A549 (cell line): ENCODE measurements around the gene BGN. TPM values are rescaled to one million over a fixed set of nuclear protein-coding genes. Genes with fewer than 3 reads are reported as not detected.

Experiments used
- ATAC-seq, 2 experiments: fragments of 200-7000 bp in 1 of 2; fragments of >200 bp in 1 of 2; cut with Nextera tagmentation in 1 of 2; cut with Tn5 transposase in 1 of 2; 3 replicates each; pipeline versions ENCODE4 v1.8.0 to v1.9.1; 2018 to 2020; ENCODE audit warnings: mild to moderate bottlenecking in 1 of 2, moderate library complexity in 1 of 2
- CTCF ChIA-PET: fragments of 300-600 bp; sonication (Branson Sonifier 250); formaldehyde crosslinking; extraction: SDS; loops from one replicate; lab custom pipeline; 2021; ENCODE audit warnings: antibody characterized with exemption, inconsistent platforms; lab: Yijun Ruan, JAX
- POLR2A ChIA-PET: fragments of 350-600 bp; formaldehyde crosslinking; extraction: SDS; loops from one replicate; lab custom pipeline; 2021; ENCODE audit warnings: antibody characterized with exemption, inconsistent platforms; lab: Yijun Ruan, JAX
- DNase-seq, 2 experiments: peaks; one replicate each; pipeline versions ENCODE4 v3.0.0 to v3.0.0-alpha.2; 2011 to 2016; ENCODE audit warnings: low read depth in 1 of 2, low spot score in 1 of 2
- FAIRE-seq: peaks from 2 replicates; lab custom pipeline; 2011; peaks lifted over from hg19 to GRCh38; lab: Jason Lieb, UNC
- H3K27ac ChIP-seq, 2 experiments: fragments of >200 bp; sonication (Bioruptor Twin); formaldehyde crosslinking; 3 replicates each; pipeline ENCODE4 v1.5.1; 2016 to 2017
- H3K4me1 ChIP-seq: fragments of >200 bp; sonication (Bioruptor Twin); formaldehyde crosslinking; 3 replicates; pipeline ENCODE4 v1.6.1; 2016
- H3K4me2 ChIP-seq: fragments of >200 bp; sonication (Bioruptor Twin); formaldehyde crosslinking; 3 replicates; pipeline ENCODE4 v1.6.1; 2016
- H3K4me3 ChIP-seq: fragments of >200 bp; sonication (Bioruptor Twin); formaldehyde crosslinking; 3 replicates; pipeline ENCODE4 v1.5.1; 2016
- H3K9me3 ChIP-seq: fragments of >200 bp; sonication (Bioruptor Twin); formaldehyde crosslinking; 3 replicates; pipeline ENCODE4 v1.6.1; 2016
- FOXS1 ChIP-seq: fragments of 250-450 bp; sonication (Bioruptor Pico); IDR thresholded peaks from 2 replicates; pipeline ENCODE4 v1.5.0; 2020; ENCODE audit warnings: mild to moderate bottlenecking, moderate library complexity
- HEYL ChIP-seq: fragments of 250-450 bp; sonication (Bioruptor Pico); IDR thresholded peaks from 2 replicates; pipeline ENCODE4 v1.8.0; 2021; ENCODE audit warnings: mild to moderate bottlenecking, moderate library complexity
- HOXB13 ChIP-seq: fragments of 250-450 bp; sonication (Bioruptor Pico); IDR thresholded peaks from 2 replicates; pipeline ENCODE4 v1.5.0; 2020; ENCODE audit warnings: low read depth, mild to moderate bottlenecking, moderate library complexity
- JUN ChIP-seq, 2 experiments: fragments of >200 bp; sonication (Bioruptor Twin); formaldehyde crosslinking; IDR thresholded peaks; 2 replicates in 1 of 2; 3 replicates in 1 of 2; pipeline ENCODE4 v1.6.1; 2016 to 2017
- MAFK ChIP-seq: fragments of 450-650 bp; IDR thresholded peaks from 2 replicates; pipeline ENCODE4 v1.6.1; 2014; ENCODE audit not compliant: partially characterized antibody
- MAZ ChIP-seq: fragments of 150-350 bp; IDR thresholded peaks from 2 replicates; pipeline ENCODE4 v1.6.1; 2014; ENCODE audit warnings: antibody characterized with exemption, low read depth, low read length, borderline replicate concordance
- MYC ChIP-seq: IDR thresholded peaks from 2 replicates; pipeline ENCODE4 v1.6.1; 2012; ENCODE audit warnings: mild to moderate bottlenecking, inconsistent platforms, low read length, improper control_type of control experiment, borderline replicate concordance
- NFE2L2 ChIP-seq: fragments of 150-350 bp; conservative IDR thresholded peaks from 2 replicates; pipeline ENCODE4 v1.6.1; 2014; ENCODE audit warnings: low read length
- NR3C1 ChIP-seq: fragments of >200 bp; sonication (Bioruptor Twin); formaldehyde crosslinking; IDR thresholded peaks from 3 replicates; pipeline ENCODE4 v1.6.1; 2017
- PHF8 ChIP-seq: fragments of 200-600 bp; sonication (generic); IDR thresholded peaks from 2 replicates; pipeline ENCODE4 v1.6.1; 2016; ENCODE audit warnings: low read depth, mild to moderate bottlenecking, antibody characterized with exemption, moderate library complexity, borderline replicate concordance
- REST ChIP-seq: fragments of 200-600 bp; sonication (generic); IDR thresholded peaks from 2 replicates; pipeline ENCODE4 v1.6.1; 2016; ENCODE audit warnings: antibody characterized with exemption, mild to moderate bottlenecking, moderate library complexity
- RFX5 ChIP-seq: fragments of 450-650 bp; IDR thresholded peaks from 2 replicates; pipeline ENCODE4 v1.7.1; 2014; ENCODE audit warnings: antibody characterized with exemption, mild to moderate bottlenecking, moderate library complexity
- SREBF2 ChIP-seq: fragments of 450-650 bp; IDR thresholded peaks from 2 replicates; pipeline ENCODE4 v1.6.1; 2014; ENCODE audit warnings: mild to moderate bottlenecking, moderate library complexity
- ZC3H11A ChIP-seq: fragments of 450-650 bp; IDR thresholded peaks from 2 replicates; pipeline ENCODE4 v1.6.1; 2014; ENCODE audit warnings: antibody characterized with exemption, mild to moderate bottlenecking
- ZFP36 ChIP-seq: fragments of 450-650 bp; IDR thresholded peaks from 2 replicates; pipeline ENCODE4 v1.6.1; 2014; ENCODE audit warnings: borderline replicate concordance; ENCODE audit not compliant: partially characterized antibody
- ZSCAN20 ChIP-seq: fragments of 250-450 bp; sonication (Bioruptor Pico); IDR thresholded peaks from 2 replicates; pipeline ENCODE4 v1.8.0; 2022; ENCODE audit warnings: mild to moderate bottlenecking, moderate library complexity
- WGBS: methylation state at CpG from one replicate; pipeline ENCODE4 v1.1.6; 2017; ENCODE audit errors: missing lambda C conversion rate; 5-methylcytosine and 5-hydroxymethylcytosine counted together
- polyA plus RNA-seq, 4 experiments: library from polyadenylated mRNA; depleted of rRNA in 3 of 4; stranded (reverse); fragments of >200 nt; fragmentation: RNase III in 1 of 4; extraction: RNeasy Plus Mini Kit Qiagen cat#74134 plus additional on column Dnase treatment in 1 of 4; gene quantifications; 2 replicates in 3 of 4; 3 replicates in 1 of 4; pipeline ENCODE4 v1.2.3, GENCODE V29; 2011 to 2017
- TF ChIP-seq, protein P1 (sequence below): IDR thresholded peaks from 2 replicates; pipeline ENCODE4 v1.6.1; 2012
- TF ChIP-seq, protein P2 (sequence below): fragments of 250-450 bp; sonication (Bioruptor Pico); IDR thresholded peaks from 2 replicates; pipeline ENCODE4 v1.5.0; 2021; ENCODE audit warnings: mild to moderate bottlenecking, moderate library complexity, borderline replicate concordance

BGN gene
- polyA plus RNA-seq, 2 of the 4 experiments (the other 2 are of a cell fraction), result 0.04 TPM; not detected in 1

GRCh38 chrX:153525451-153525850 is 30.7 kb downstream of the BGN start:
- ChIA-PET CTCF (interaction anchor here (1.0 to 5.7 kb wide), 3 partner anchors 14 to 65 kb away, joined by 3 to 42 read pairs (median 11); no protein-coding TSS in a partner anchor), POLR2A (no interaction called here)
- no peak for DNase-seq
- Histone ChIP-seq H3K9me3 (no peaks in the 10 kb centered on the region), H3K27ac (no peak overlapping the region), H3K4me1 (peaks cover 8% of the 10 kb centered on the region), H3K4me3 (no peak overlapping the region), H3K4me2 (no peak overlapping the region)
- no peak for ATAC-seq
- FAIRE-seq, result no peak
- TF ChIP-seq SREBF2 (no peak), MYC (no peak), REST (no peak), NR3C1 (no peak), HEYL (no peak)
- TF ChIP-seq, protein P1, sequence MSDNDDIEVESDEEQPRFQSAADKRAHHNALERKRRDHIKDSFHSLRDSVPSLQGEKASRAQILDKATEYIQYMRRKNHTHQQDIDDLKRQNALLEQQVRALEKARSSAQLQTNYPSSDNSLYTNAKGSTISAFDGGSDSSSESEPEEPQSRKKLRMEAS, result no peak
- 47% methylated on average over 3 of the region's 6 CpGs for WGBS

- no peak for ATAC-seq
- CTCF ChIA-PET, result interaction anchor here (0.7 to 5.7 kb wide), 5 partner anchors 10 to 66 kb away, joined by 3 to 42 read pairs (median 3); no protein-coding TSS in a partner anchor
- Histone ChIP-seq H3K4me2 (no peak overlapping the region), H3K9me3 (no peaks in the 10 kb centered on the region), H3K4me3 (no peak overlapping the region), H3K27ac (no peak overlapping the region), H3K4me1 (peaks cover 2% of the 10 kb centered on the region; the same call in 1 of the 3 replicates)
- FAIRE-seq, result no peak
- TF ChIP-seq NFE2L2 (no peak), ZFP36 (no peak)
- TF ChIP-seq, all 56 proteins: peak for 0
- DNase-seq, result no peak
- 73% methylated on average over 6 of the region's 7 CpGs for WGBS
- POLR2A ChIA-PET, result no interaction called here
Observed at GRCh38 chrX:153526042-153526441, 31.3 kb downstream of the BGN start.

- Histone ChIP-seq H3K4me2 (no peak overlapping the region), H3K4me1 (no peaks in the 10 kb centered on the region), H3K27ac (no peak overlapping the region), H3K4me3 (no peak overlapping the region), H3K9me3 (no peaks in the 10 kb centered on the region)
- no peak for TF ChIP-seq RFX5
- TF ChIP-seq PHF8, result no peak
- TF ChIP-seq MAZ, result no peak
- TF ChIP-seq ZC3H11A, result no peak
- no peak for TF ChIP-seq FOXS1 (CRISPR knock-in tag)
- TF ChIP-seq HOXB13 (CRISPR knock-in tag), result no peak
- TF ChIP-seq, protein P2, sequence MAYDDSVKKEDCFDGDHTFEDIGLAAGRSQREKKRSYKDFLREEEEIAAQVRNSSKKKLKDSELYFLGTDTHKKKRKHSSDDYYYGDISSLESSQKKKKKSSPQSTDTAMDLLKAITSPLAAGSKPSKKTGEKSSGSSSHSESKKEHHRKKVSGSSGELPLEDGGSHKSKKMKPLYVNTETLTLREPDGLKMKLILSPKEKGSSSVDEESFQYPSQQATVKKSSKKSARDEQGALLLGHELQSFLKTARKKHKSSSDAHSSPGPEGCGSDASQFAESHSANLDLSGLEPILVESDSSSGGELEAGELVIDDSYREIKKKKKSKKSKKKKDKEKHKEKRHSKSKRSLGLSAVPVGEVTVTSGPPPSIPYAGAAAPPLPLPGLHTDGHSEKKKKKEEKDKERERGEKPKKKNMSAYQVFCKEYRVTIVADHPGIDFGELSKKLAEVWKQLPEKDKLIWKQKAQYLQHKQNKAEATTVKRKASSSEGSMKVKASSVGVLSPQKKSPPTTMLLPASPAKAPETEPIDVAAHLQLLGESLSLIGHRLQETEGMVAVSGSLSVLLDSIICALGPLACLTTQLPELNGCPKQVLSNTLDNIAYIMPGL, result no peak
- no peak for TF ChIP-seq ZSCAN20
- no peak for TF ChIP-seq MAFK
- TF ChIP-seq JUN (IDR thresholded peaks at IDR 0.05), result no peak
- FAIRE-seq (no peak), DNase-seq (no peak), ATAC-seq (no peak)
- ChIA-PET POLR2A (no interaction called here), CTCF (interaction anchor here (0.7 to 5.7 kb wide), 6 partner anchors 9 to 56 kb away, joined by 3 to 42 read pairs (median 4); partner anchors contain the start of gene HAUS7)
- 50% methylated on average over 2 of the region's 10 CpGs for WGBS
Observed at GRCh38 chrX:153526801-153527200, 32.0 kb downstream of the BGN start.
